ENCODE measurements around the gene RGS6.

RGS6 gene

GRCh38 chr14:72514660-72515025, 582.4 kb downstream of the RGS6 start:
- DNase-seq, result no peak

GRCh38 chr14:72515779-72516770, 583.8 kb downstream of the RGS6 start:
- DNase-seq, result no peak

GRCh38 chr14:72516936-72517700, 584.9 kb downstream of the RGS6 start:
- peak; percentile 69 for DNase-seq

DNA sequence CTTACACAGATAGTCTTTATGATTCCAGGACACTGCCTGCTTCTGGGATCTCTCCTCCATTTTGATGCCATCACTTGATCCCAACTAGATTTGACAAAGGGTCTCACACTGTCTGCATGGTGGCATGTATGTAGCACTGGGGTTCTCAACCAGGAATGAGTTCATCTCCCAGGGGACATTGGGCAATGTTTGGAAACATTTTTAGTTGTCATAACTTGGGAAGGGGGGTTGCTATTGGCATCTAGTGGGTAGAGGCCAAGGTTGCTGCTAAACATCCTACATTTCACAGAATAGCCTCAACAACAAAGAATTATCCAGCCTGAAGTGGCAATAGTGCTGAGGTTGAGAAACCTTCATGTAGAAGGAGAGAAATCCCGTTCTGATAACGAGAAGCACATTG, 585.5 kb downstream of the RGS6 start:
- DNase-seq, result no peak

DNA sequence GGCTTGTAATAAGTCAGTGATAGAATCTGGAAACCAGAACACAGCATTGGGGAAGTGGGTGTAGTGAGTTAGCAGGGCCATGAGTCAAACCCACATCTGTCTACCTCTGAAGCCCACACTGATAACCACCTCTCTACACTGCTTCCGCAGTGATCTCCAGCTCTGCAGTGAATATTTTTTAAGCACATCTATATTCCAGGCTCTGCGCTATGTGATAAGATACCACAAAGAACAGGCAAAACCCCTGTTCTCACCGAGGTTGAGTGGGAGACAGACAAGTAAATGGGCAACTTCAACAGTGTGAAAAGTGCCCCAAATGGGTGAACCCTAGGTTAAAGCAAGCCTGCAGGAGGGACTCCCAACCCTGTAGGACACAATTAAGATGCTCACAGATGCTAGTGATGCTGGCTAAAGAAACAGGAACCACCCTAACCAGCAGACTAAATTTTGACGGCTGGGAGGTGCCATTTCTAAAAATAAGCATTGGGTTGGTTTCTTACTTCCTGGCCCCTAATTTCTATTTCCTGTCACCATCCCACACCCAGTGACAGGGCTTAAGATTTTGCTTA, 586.7 kb downstream of the RGS6 start:
- peak; percentile 29 for DNase-seq

DNA sequence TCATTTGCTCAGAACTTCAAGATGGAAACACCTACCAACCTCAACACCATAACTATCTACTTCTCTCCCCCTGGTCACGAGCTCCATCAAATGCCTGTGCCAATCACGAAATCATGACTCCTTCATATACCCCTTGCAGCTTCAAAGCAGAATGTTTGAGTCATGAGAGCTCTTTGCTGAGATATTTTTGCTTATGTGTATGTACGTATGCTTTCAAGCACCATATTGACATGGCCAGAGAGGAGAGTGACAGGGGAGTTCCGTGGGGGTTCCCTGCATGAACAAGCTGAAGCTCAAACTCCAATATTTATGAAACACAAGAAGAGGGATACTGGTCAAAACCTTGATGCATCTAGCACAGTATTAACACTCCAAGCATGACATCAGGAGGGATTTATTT, 587.3 kb downstream of the RGS6 start:
- DNase-seq, result no peak

GRCh38 chr14:72521045-72521444, 588.8 kb downstream of the RGS6 start:
- DNase-seq, result no peak

DNA sequence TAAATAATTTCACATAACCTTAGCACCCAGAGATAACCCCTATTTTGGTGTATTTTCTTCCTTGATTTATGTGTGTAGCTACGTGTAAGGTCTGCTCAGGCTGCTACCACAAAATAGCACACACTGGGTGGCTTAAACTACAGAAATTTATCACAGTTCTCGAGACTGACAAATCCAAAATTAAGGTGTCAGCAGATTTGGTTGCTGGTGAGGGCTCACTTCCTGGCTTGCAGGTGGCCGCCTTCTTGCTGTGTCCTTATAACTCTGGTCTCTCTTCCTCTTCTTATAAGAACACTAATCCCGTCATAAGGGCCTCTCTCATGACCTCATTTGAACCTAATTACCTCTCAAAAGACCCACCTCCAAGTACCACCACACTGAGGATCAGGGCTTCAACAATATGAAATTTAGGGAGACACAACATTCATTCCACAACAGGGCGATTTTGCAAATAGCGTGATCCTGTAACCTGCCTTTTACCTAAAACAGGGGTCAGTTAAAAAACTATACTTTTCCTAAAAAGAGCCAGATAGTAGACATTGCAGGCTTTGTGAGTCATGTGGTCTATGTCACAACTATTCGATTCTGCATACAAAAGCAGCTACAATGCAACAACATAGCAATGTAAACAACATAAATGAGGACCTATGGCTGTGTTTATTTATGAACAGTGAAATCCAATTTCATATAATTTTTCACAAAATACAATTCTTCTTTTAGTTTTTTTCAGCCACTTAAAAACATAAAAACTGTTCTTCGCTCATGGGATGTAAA, 589.9 kb downstream of the RGS6 start:
- no peak for DNase-seq

DNA sequence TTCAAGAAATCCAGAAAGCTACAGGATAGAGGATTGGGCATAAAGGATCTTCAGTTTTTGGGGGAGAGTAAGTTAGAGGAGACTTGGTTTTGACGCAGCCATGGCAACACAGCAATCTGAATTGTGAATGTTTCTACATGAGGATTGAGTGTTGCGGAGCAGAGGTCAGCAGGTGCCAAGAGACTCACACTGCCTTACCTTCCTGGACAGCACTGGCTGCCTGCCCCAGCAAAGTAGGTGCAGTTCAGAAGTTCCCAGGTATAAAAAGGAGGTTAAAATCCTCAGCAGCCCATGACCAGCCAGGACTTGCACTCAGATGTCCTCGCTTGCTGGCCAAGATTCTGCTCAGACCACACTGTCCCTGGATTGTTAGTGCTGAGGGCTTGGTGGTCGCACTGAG, 590.6 kb downstream of the RGS6 start:
- no peak for DNase-seq

DNA sequence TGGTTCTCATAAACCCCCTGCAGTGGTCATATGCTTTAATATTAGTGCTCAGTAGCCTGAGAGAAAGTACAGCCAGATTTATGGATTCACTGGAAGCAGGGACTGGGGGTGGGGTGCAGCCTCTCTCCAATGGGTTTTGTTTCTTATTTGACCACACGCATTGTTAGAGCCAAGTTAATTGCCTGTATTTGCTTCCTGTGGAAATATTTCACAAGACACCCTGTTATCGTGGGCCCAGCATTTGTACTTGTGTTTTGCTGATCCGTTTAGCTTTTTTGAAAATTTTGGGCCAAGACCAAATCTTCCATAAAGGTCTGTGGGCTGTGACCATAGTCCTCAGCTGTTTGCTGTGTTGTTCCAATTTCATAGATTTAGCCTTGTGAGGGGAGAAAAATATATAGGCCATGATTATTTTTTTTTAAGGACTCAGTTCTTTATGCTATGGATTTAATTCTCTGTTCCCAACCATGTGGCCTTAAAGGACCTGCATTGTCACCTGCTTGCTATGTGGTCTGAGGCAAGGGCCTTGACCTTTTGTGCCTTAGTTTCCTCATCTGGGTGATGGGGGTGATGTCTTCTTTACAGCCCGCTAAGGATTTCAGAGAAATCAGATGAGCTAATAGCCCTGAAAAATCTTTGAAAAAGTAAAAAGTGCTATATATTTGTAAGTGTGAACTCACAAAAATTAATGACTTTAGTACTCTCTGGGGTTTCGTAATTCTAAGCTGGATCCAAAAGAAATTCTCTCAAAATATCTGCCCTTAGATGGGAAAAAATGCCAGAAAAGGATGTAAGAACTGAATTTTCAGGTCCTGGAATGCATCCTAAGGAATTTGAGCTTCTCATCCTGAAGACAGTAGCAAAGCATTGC, 591.4 kb downstream of the RGS6 start:
- DNase-seq, result no peak

DNA sequence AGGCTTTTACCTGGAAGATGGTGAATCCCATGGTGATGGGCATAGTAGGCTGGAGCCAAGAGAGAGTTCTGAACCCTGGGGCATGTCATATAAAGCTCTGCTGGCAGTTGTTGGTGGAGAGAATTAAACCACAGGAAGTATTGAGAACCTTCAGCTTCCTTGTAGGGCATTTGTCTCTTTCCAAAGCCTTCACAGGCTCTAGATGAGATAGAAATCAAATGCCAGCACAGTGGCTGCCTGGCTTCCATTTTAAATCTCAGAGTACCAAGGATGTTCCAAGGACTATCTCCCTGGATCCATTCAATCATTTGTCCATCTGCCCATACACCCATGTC, 592.0 kb downstream of the RGS6 start:
- no peak for DNase-seq

GRCh38 chr14:72525087-72525915, 593.1 kb downstream of the RGS6 start:
- DNase-seq, result no peak

GRCh38 chr14:72527591-72527990, 595.4 kb downstream of the RGS6 start:
- DNase-seq, result no peak

DNA sequence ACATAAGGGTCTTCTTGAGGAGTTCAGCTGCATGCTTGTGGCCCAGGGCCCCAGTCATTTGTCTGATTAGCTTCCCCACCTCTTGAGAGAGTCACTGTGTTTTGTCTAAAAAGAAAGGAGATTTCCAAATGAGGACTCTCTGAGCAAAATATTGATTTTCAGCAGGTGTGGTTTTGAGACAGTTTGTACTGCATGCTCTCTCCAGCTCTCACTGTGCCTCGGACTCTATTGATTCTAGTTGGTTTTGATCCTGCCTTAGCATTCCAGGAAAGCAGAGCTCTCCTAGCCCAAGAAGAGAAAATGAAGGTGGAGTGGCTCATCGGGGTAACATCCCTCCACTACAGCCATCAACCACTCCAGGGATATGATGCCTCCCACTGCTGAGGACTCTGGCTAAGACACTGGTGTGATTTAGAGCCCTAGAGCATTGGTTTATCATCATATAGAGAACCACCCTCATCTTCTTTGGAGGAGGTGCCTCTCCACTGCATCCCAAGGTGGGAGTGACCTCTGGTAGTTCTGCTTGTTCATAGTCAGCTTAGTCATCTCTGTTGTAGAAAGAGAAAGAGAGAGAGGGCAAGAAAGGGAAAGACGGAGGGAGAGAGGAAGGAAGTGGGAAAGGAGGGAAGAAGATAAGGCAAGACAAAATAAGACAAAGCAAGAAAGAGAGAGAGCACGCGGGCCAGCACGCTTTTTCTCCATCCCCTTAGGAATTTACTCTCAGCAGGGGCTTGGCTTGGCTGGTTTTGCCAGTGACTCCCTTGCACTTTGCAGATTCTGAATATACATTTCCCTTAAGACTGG, 596.0 kb downstream of the RGS6 start:
- DNase-seq, result no peak

GRCh38 chr14:72528863-72529175, 596.6 kb downstream of the RGS6 start:
- no peak for DNase-seq

DNA sequence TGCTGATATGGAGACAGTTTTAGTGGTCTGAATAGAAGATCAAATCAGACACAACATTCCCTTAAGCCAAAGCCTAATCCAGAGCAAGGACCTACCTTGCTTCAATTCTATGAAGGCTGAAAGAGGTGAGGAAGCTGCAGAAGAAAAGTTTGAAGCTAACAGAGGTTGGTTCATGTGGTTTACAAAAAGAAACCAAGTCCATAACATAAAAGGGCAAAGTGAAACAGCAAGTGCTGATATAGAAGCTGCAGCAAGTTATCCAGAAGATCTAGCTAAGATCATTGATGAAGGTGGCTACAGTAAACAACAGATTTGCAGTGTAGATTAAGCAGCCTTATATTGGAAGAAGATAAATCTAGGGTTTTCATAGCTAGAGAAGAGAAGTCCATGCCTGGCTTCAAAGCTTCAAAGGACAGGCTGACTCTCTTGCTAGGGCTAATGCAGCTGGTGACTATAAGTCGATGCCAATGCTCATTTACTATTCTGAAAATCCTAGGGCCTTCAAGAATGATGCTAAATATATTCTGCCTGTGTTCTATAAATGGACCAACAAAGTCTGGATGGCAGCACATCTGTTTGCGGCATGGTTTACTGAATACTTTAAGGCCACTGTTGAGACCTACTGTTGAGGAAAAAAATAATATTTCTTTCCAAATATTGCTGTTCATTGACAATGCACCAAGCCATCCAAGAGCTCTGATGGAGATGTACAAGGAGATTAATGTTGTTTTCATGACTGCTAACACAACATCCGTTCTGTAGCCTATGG, 600.6 kb downstream of the RGS6 start:
- no peak for DNase-seq

DNA sequence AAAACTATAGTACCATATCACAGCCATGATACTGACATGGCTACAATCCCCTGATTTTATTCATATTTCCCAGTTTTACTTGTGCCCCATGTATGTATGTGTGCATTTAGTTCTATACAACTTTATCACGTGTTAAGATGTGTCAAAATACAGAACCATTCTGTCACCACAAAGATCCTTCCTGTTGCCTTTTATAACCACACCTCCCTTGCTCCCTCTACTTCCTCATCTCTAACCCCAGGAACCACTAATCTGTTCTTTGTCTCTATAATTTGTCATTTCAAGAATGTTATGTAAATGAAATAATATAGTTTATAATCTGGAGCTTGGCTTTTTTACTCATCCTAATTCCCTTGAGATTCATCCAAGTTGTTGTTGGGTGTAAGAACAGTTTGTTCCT, 603.3 kb downstream of the RGS6 start:
- no peak for DNase-seq

GRCh38 chr14:72538387-72538786, 606.2 kb downstream of the RGS6 start:
- DNase-seq, result no peak

GRCh38 chr14:72539661-72540315, 607.6 kb downstream of the RGS6 start:
- no peak for DNase-seq

Measured in activated T-cell treated with anti-CD3 and anti-CD28 coated beads for 4 hours (primary cell).